Cardiac muscle cell (in vitro differentiated cells and primary cell): ENCODE results near the gene RCL1. TPM values are rescaled to one million over a fixed set of nuclear protein-coding genes. Genes with fewer than 3 reads are reported as not detected.

Experiments used
- DNase-seq, 2 donors: peaks; one replicate each; pipeline versions ENCODE4 v3.0.0 to v3.0.0-alpha.2; 2010 to 2017; ENCODE audit warnings: low read depth in 1 of 2, low spot score in 1 of 2
- H3K27ac ChIP-seq: fragments of 200-600 bp; sonication (generic); 2 replicates; pipeline ENCODE4 v1.5.1; 2016
- H3K27me3 ChIP-seq: fragments of 200-600 bp; sonication (generic); 2 replicates; pipeline ENCODE4 v1.6.0; 2016; ENCODE audit warnings: control low read depth
- H3K36me3 ChIP-seq: fragments of 200-600 bp; sonication (generic); 2 replicates; pipeline ENCODE4 v1.5.1; 2016; ENCODE audit warnings: control low read depth
- H3K4me1 ChIP-seq: fragments of 200-600 bp; sonication (generic); 2 replicates; pipeline ENCODE4 v1.8.1; 2017; ENCODE audit warnings: low read depth, mild to moderate bottlenecking, mixed run types
- H3K4me3 ChIP-seq: fragments of 200-600 bp; sonication (generic); 2 replicates; pipeline ENCODE4 v1.5.1; 2016; ENCODE audit warnings: mild to moderate bottlenecking
- H3K9me3 ChIP-seq: fragments of 200-600 bp; sonication (generic); 2 replicates; pipeline ENCODE4 v1.5.1; 2017; ENCODE audit warnings: low read depth, mild to moderate bottlenecking, control low read depth
- polyA plus RNA-seq: library from polyadenylated mRNA; unstranded; fragments of >200 nt; fragmentation: Nextera tagmentation; extraction: Ambion mirVana; gene quantifications from 2 replicates; pipeline ENCODE4 v1.2.1, GENCODE V29; 2016
- total RNA-seq: library from RNA; depleted of rRNA; stranded (reverse); fragments of >200 nt; gene quantifications from 2 replicates; pipeline ENCODE4 v1.2.3, GENCODE V29; 2016
- TF ChIP-seq, protein P1 (sequence below): IDR thresholded peaks from 2 replicates; pipeline ENCODE4 v1.5.1; 2012; ENCODE audit warnings: low read depth, mild to moderate bottlenecking, low read length

RCL1 gene
- total and polyA plus RNA-seq, 2 experiments from 2014 or later: 15.1 to 17.9 TPM

GRCh38 chr9:4796988-4797853 is 4.5 kb downstream of the RCL1 start:
- Histone ChIP-seq H3K4me1 (peaks cover 16% of the 10 kb centered on the region), H3K36me3 (no peaks in the 10 kb centered on the region), H3K4me3 (no peak overlapping the region), H3K9me3 (no peaks in the 10 kb centered on the region), H3K27me3 (no peaks in the 10 kb centered on the region), H3K27ac (no peak overlapping the region)
- peak; percentile 55 to 63 for DNase-seq
- TF ChIP-seq, protein P1, sequence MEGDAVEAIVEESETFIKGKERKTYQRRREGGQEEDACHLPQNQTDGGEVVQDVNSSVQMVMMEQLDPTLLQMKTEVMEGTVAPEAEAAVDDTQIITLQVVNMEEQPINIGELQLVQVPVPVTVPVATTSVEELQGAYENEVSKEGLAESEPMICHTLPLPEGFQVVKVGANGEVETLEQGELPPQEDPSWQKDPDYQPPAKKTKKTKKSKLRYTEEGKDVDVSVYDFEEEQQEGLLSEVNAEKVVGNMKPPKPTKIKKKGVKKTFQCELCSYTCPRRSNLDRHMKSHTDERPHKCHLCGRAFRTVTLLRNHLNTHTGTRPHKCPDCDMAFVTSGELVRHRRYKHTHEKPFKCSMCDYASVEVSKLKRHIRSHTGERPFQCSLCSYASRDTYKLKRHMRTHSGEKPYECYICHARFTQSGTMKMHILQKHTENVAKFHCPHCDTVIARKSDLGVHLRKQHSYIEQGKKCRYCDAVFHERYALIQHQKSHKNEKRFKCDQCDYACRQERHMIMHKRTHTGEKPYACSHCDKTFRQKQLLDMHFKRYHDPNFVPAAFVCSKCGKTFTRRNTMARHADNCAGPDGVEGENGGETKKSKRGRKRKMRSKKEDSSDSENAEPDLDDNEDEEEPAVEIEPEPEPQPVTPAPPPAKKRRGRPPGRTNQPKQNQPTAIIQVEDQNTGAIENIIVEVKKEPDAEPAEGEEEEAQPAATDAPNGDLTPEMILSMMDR: peak; percentile 85

- H3K27ac ChIP-seq: peak overlapping the region; percentile 10
- H3K4me1 ChIP-seq: peaks cover 16% of the 10 kb centered on the region
- TF ChIP-seq, protein P1: no peak
- no peaks in the 10 kb centered on the region for H3K27me3 ChIP-seq
- no peaks in the 10 kb centered on the region for H3K36me3 ChIP-seq
- H3K4me3 ChIP-seq: no peak overlapping the region
- H3K9me3 ChIP-seq: no peaks in the 10 kb centered on the region
- DNase-seq: no peak
Measured at GRCh38 chr9:4797854-4798150, 5.1 kb downstream of the RCL1 start.

GRCh38 chr9:4798281-4799032 is 5.7 kb downstream of the RCL1 start:
- peak overlapping the region; percentile 10 for H3K27ac ChIP-seq
- H3K27me3 ChIP-seq: no peaks in the 10 kb centered on the region
- DNase-seq: no peak
- H3K4me1 ChIP-seq: peaks cover 16% of the 10 kb centered on the region
- H3K36me3 ChIP-seq: no peaks in the 10 kb centered on the region
- no peaks in the 10 kb centered on the region for H3K9me3 ChIP-seq
- no peak overlapping the region for H3K4me3 ChIP-seq
- TF ChIP-seq, protein P1: no peak

DNA sequence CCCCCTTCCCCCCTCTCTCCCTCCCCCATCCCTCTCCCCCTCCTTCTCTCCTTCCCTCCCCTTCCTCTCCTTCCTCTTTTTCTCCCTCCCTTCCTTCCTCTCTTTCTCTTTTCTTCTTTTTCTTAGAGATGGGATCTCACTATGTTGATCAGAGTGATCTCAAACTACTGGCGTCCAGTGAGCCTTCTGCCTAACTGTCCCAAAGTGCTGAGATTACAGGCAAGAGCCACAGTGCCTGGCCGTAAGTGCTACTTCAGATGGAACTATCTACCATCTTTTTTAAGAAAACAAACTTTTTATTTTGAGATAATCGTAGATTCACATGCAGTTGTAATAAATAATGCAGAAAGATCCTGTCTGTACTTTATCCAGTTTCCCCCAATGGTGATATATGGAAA is 6.3 kb downstream of the RCL1 start:
- no peaks in the 10 kb centered on the region for H3K36me3 ChIP-seq
- TF ChIP-seq, protein P1: no peak
- H3K27ac ChIP-seq: no peak overlapping the region
- no peak for DNase-seq
- peaks cover 13% of the 10 kb centered on the region for H3K4me1 ChIP-seq
- H3K4me3 ChIP-seq: no peak overlapping the region
- H3K27me3 ChIP-seq: no peaks in the 10 kb centered on the region
- H3K9me3 ChIP-seq: no peaks in the 10 kb centered on the region

GRCh38 chr9:4799775-4800174 is 7.0 kb downstream of the RCL1 start:
- H3K27me3 ChIP-seq: no peaks in the 10 kb centered on the region
- TF ChIP-seq, protein P1: no peak

More at GRCh38 chr9:4799775-4800174, 7.0 kb downstream of the RCL1 start:
- Histone ChIP-seq H3K4me3 (no peak overlapping the region), H3K36me3 (no peaks in the 10 kb centered on the region), H3K4me1 (peaks cover 9% of the 10 kb centered on the region), H3K9me3 (no peaks in the 10 kb centered on the region), H3K27ac (no peak overlapping the region)
- DNase-seq: no peak
